HG03045 (cell line): Measurements from ENCODE around the gene FXYD5.

ENCODE experiments used
- ATAC-seq: cut with Tn5 transposase; IDR thresholded peaks from one replicate; pipeline ENCODE4 v1.9.1; 2021; ENCODE audit warnings: mild to moderate bottlenecking, moderate library complexity; ENCODE audit not compliant: unreplicated experiment

FXYD5 gene

GRCh38 chr19:35154525-35155406 is at the start of gene FXYD5:
Gene FXYD5, plus strand, starts transcription at chr19:35154735. Its CDS starts 816 bp downstream, at chr19:35155551.
- no peak for ATAC-seq

- no peak for ATAC-seq
These were observed 49.5 kb upstream of the FXYD5 start for GRCh38 chr19:35105047-35105410.

GRCh38 chr19:35105411-35106290 is 48.9 kb upstream of the FXYD5 start:
- ATAC-seq: no peak

GRCh38 chr19:35106291-35106583 is 48.3 kb upstream of the FXYD5 start:
- ATAC-seq: no peak

GRCh38 chr19:35106898-35107541 is 47.5 kb upstream of the FXYD5 start:
- ATAC-seq: no peak

GRCh38 chr19:35107545-35107944 is 47.0 kb upstream of the FXYD5 start:
- no peak for ATAC-seq

- no peak for ATAC-seq
These were observed 45.8 kb upstream of the FXYD5 start for GRCh38 chr19:35108730-35109129.

- no peak for ATAC-seq
These were observed 45.0 kb upstream of the FXYD5 start for GRCh38 chr19:35109395-35110112.

GRCh38 chr19:35110974-35111373 is 43.6 kb upstream of the FXYD5 start:
- ATAC-seq: no peak

GRCh38 chr19:35112995-35113688 is 41.4 kb upstream of the FXYD5 start:
- ATAC-seq: no peak

- no peak for ATAC-seq
These were observed 40.0 kb upstream of the FXYD5 start for GRCh38 chr19:35114353-35115176.

GRCh38 chr19:35115177-35115951 is 39.2 kb upstream of the FXYD5 start, which contains the start of gene FXYD3:
Gene FXYD3, plus strand, starts transcription at chr19:35115823. Its CDS starts 3,554 bp downstream, at chr19:35119377.
- no peak for ATAC-seq

- no peak for ATAC-seq
These were observed 38.3 kb upstream of the FXYD5 start for GRCh38 chr19:35116072-35116801.

- no peak for ATAC-seq
These were observed 37.4 kb upstream of the FXYD5 start for GRCh38 chr19:35117116-35117515.

- ATAC-seq: no peak
These were observed 36.7 kb upstream of the FXYD5 start for GRCh38 chr19:35117799-35118198.

GRCh38 chr19:35118268-35119020 is 36.1 kb upstream of the FXYD5 start:
- ATAC-seq: no peak

- no peak for ATAC-seq
These were observed 35.4 kb upstream of the FXYD5 start for GRCh38 chr19:35119091-35119490.
